PC-3 (cell line): ENCODE measurements around the gene LAMTOR3. TPM values are rescaled to one million over a fixed set of nuclear protein-coding genes. Genes with fewer than 3 reads are reported as not detected.

ENCODE experiments used
- ATAC-seq: fragments of 200-7000 bp; cut with Tn5 transposase; 2 replicates; pipeline ENCODE4 v1.9.1; 2020; ENCODE audit warnings: mild to moderate bottlenecking, moderate library complexity
- BruUV-seq: library from RNA; stranded (reverse); fragments of 400-500 nt; replicated peaks from 2 replicates; lab custom pipeline; 2021; lab: Mats Ljungman, UMichigan
- CTCF ChIA-PET: fragments of 300-600 bp; sonication (Branson Sonifier 250); formaldehyde crosslinking; loops from one replicate; lab custom pipeline; 2022; ENCODE audit warnings: antibody characterized with exemption; lab: Charles Lee
- POLR2A ChIA-PET: fragments of 300-600 bp; sonication (Branson Sonifier 250); formaldehyde crosslinking; loops from one replicate; lab custom pipeline; 2022; ENCODE audit warnings: antibody characterized with exemption; ENCODE audit not compliant: unreplicated experiment; lab: Charles Lee
- DNase-seq: peaks from one replicate; pipeline ENCODE4 v3.0.0-alpha.2; 2015
- H2AFZ ChIP-seq: fragments of 300-600 bp; sonication (generic); 2 replicates; pipeline ENCODE4 v1.6.0; 2016; ENCODE audit warnings: antibody characterized with exemption, low read length
- H3F3A ChIP-seq: fragments of 300-600 bp; sonication (generic); one replicate; pipeline ENCODE4 v1.6.0; 2017; ENCODE audit warnings: antibody characterized with exemption, low read length, control low read depth, mild to moderate bottlenecking; ENCODE audit not compliant: unreplicated experiment
- H3K27ac ChIP-seq: fragments of 300-600 bp; sonication (generic); 2 replicates; pipeline ENCODE4 v1.5.1; 2016; ENCODE audit warnings: mild to moderate bottlenecking, low read length
- H3K27me3 ChIP-seq: fragments of 300-600 bp; sonication (generic); 2 replicates; pipeline ENCODE4 v1.6.1; 2016; ENCODE audit warnings: low read length, mixed read lengths
- H3K36me3 ChIP-seq: fragments of 300-600 bp; sonication (generic); 2 replicates; pipeline ENCODE4 v1.6.1; 2016; ENCODE audit warnings: low read depth, mixed run types, low read length, mixed read lengths
- H3K4me1 ChIP-seq: fragments of 300-600 bp; sonication (generic); 2 replicates; pipeline ENCODE4 v1.5.1; 2016; ENCODE audit warnings: low read length; ENCODE audit not compliant: insufficient read depth
- H3K4me2 ChIP-seq: fragments of 300-600 bp; sonication (generic); 2 replicates; pipeline ENCODE4 v1.6.0; 2016; ENCODE audit warnings: low read length
- H3K4me3 ChIP-seq: fragments of 300-600 bp; sonication (generic); 2 replicates; pipeline ENCODE4 v1.5.1; 2016; ENCODE audit warnings: mild to moderate bottlenecking, low read length, mixed read lengths
- H3K79me2 ChIP-seq: fragments of 300-600 bp; sonication (generic); 2 replicates; pipeline ENCODE4 v1.6.1; 2017; ENCODE audit warnings: low read length, mixed read lengths
- H3K9ac ChIP-seq: fragments of 300-600 bp; sonication (generic); 2 replicates; pipeline ENCODE4 v1.6.0; 2016; ENCODE audit warnings: mild to moderate bottlenecking, low read length
- H3K9me2 ChIP-seq: fragments of 300-600 bp; sonication (generic); replicated peaks from 2 replicates; pipeline ENCODE4 v1.6.1; 2016; ENCODE audit warnings: mixed run types, low read length, mixed read lengths
- H3K9me3 ChIP-seq: fragments of 300-600 bp; sonication (generic); 2 replicates; pipeline ENCODE4 v1.6.1; 2016; ENCODE audit warnings: low read length, mixed read lengths
- H4K20me1 ChIP-seq: fragments of 300-600 bp; sonication (generic); 2 replicates; pipeline ENCODE4 v1.6.1; 2016; ENCODE audit warnings: low read length, mixed read lengths
- CTCF ChIP-seq: fragments of 300-600 bp; sonication (generic); conservative IDR thresholded peaks from 2 replicates; pipeline ENCODE4 v1.5.1; 2017; ENCODE audit warnings: antibody characterized with exemption, low read depth, mild to moderate bottlenecking, low read length
- EZH2 ChIP-seq: fragments of 300-600 bp; sonication (generic); IDR thresholded peaks from one replicate; pipeline ENCODE4 v1.6.1; 2017; ENCODE audit warnings: antibody characterized with exemption, mild to moderate bottlenecking, low read length; ENCODE audit not compliant: unreplicated experiment
- EZH2phosphoT487 ChIP-seq: fragments of 300-600 bp; sonication (generic); IDR thresholded peaks from 2 replicates; pipeline ENCODE4 v1.6.1; 2018; ENCODE audit warnings: mild to moderate bottlenecking, antibody characterized with exemption, low read length, borderline replicate concordance
- intact Hi-C: fragments of 100-400 bp; cut with micrococcal nuclease; formaldehyde crosslinking; loops from 2 replicates; pipeline ENCODE4 v1.9.0; 2023
- total RNA-seq: library from RNA; depleted of rRNA; stranded (reverse); fragments of >200 nt; gene quantifications from 2 replicates; pipeline ENCODE4 v1.2.3, GENCODE V29; 2014

The LAMTOR3 gene
- total RNA-seq, 1 experiment from 2014 or later, result 14.0 TPM

- ChIA-PET CTCF (no interaction called here), POLR2A (no interaction called here)
- no peaks in the 10 kb centered on the region for H3F3A ChIP-seq
- H3K36me3 ChIP-seq, result no peaks in the 10 kb centered on the region
- H3K4me1 ChIP-seq, result no peaks in the 10 kb centered on the region
- H2AFZ ChIP-seq, result no peak overlapping the region
- no peak overlapping the region for H3K4me3 ChIP-seq
- DNase-seq (no peak), ATAC-seq (no peak)
- no peaks in the 10 kb centered on the region for H4K20me1 ChIP-seq
- no peaks in the 10 kb centered on the region for H3K79me2 ChIP-seq
- H3K27me3 ChIP-seq, result no peaks in the 10 kb centered on the region
- no peaks in the 10 kb centered on the region for H3K9me2 ChIP-seq
- H3K27ac ChIP-seq, result no peak overlapping the region
- no TSS peak for BruUV-seq
- no peak overlapping the region for H3K4me2 ChIP-seq
- no peaks in the 10 kb centered on the region for H3K9me3 ChIP-seq
- intact Hi-C loops, result no loop called here
- no peak for TF ChIP-seq CTCF
- TF ChIP-seq EZH2phosphoT487, result no peak
- no peak for TF ChIP-seq EZH2
- no peak overlapping the region for H3K9ac ChIP-seq
Measured at GRCh38 chr4:99843413-99843812, 50.8 kb downstream of the LAMTOR3 start.

GRCh38 chr4:99841129-99841528 is 53.1 kb downstream of the LAMTOR3 start:
- H3K9me2 ChIP-seq, result no peaks in the 10 kb centered on the region
- H3K36me3 ChIP-seq, result no peaks in the 10 kb centered on the region
- H3K4me2 ChIP-seq, result no peak overlapping the region
- no peaks in the 10 kb centered on the region for H3K9me3 ChIP-seq
- no peak overlapping the region for H3K9ac ChIP-seq
- no peaks in the 10 kb centered on the region for H3F3A ChIP-seq
- no peak for DNase-seq
- no peaks in the 10 kb centered on the region for H3K27me3 ChIP-seq
- H3K79me2 ChIP-seq, result no peaks in the 10 kb centered on the region
- H3K4me1 ChIP-seq, result no peaks in the 10 kb centered on the region
- BruUV-seq, result no TSS peak
- CTCF ChIA-PET, result no interaction called here
- intact Hi-C loops, result no loop called here
- no peak for ATAC-seq
- H4K20me1 ChIP-seq, result no peaks in the 10 kb centered on the region
- POLR2A ChIA-PET, result no interaction called here
- no peak overlapping the region for H2AFZ ChIP-seq
- no peak overlapping the region for H3K27ac ChIP-seq
- no peak overlapping the region for H3K4me3 ChIP-seq
- TF ChIP-seq CTCF, result no peak
- TF ChIP-seq EZH2, result no peak
- no peak for TF ChIP-seq EZH2phosphoT487

GRCh38 chr4:99838927-99839326 is 55.3 kb downstream of the LAMTOR3 start:
- Histone ChIP-seq H3K4me1 (no peaks in the 10 kb centered on the region), H4K20me1 (no peaks in the 10 kb centered on the region), H3K27me3 (no peaks in the 10 kb centered on the region), H3K9me3 (no peaks in the 10 kb centered on the region), H2AFZ (no peak overlapping the region), H3K4me3 (no peak overlapping the region), H3K9me2 (no peaks in the 10 kb centered on the region), H3K4me2 (no peak overlapping the region), H3K9ac (no peak overlapping the region), H3K27ac (no peak overlapping the region), H3K36me3 (no peaks in the 10 kb centered on the region), H3F3A (no peaks in the 10 kb centered on the region), H3K79me2 (no peaks in the 10 kb centered on the region)
- DNase-seq (no peak), ATAC-seq (no peak; the same call in 1 of the 2 replicates)
- TF ChIP-seq CTCF (no peak), EZH2phosphoT487 (no peak), EZH2 (no peak)
- ChIA-PET CTCF (no interaction called here), POLR2A (no interaction called here)
- no TSS peak for BruUV-seq
- intact Hi-C loops, result no loop called here
